Measurements from ENCODE around the gene HORMAD2.

HORMAD2 gene

DNA sequence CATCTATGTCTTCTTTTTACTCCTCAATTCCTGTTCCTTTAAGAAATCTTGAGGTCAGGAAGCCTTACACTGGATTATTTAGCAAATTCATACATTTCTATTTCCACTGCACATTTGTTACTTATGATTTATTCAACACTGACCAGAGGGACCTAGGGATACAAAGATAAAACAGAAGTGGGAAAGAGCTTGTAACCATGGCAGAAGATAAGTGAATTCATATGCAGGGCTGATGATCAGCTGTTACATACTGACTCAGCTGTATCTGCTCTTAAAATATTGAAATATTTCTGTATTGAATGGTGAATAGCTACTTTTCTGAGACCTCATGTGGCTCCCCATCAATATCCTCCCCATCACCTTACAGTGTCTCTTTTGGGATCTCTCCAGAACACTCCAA lies 25.2 kb downstream of the HORMAD2 start:
- CTCF ChIA-PET: interaction anchor here (0.5 to 5.8 kb wide), 7 partner anchors 13 to 285 kb away, joined by 4 to 77 read pairs (median 5); partner anchors contain the start of gene CASTOR1

DNA sequence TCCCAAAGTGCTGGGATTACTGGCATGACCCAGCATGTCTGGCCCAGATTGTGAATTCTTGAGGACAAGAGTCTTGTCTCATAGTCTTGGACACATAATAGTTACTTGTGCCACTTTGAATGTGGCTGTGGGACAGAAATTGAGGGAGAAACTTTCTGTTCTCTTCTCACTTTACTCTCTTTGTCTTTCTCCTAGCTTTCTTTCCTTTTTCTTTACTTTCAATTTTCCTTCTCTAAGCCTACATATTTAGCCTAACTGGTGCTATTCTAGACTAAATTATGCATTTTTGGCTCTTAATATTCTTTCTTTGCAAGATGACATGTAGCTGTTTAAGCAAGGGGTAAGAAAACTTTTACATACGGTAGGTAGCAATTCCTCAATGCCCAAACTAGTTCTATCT lies 33.2 kb downstream of the HORMAD2 start:
- H3K9me3 ChIP-seq (ENCODE audit: control insufficient read depth, insufficient read depth, low read depth, low read length): no peaks in the 10 kb centered on the region
- POLR2A ChIA-PET: no interaction called here
- no peak overlapping the region for H3K4me3 ChIP-seq (ENCODE audit: low read depth, low read length)
- H3K4me1 ChIP-seq (ENCODE audit: control insufficient read depth, insufficient read depth, low read length): no peaks in the 10 kb centered on the region; the same call in 1 of the 2 replicates
- CTCF ChIA-PET: interaction anchor here (0.9 to 1.5 kb wide), 5 partner anchors 22 to 332 kb away, joined by 3 read pairs; no protein-coding TSS in a partner anchor
- no peaks in the 10 kb centered on the region for H3K36me3 ChIP-seq (ENCODE audit: control insufficient read depth in 2 of 2, insufficient read depth in 1 of 2, low read length in 2 of 2)
- H3K27ac ChIP-seq (ENCODE audit: extremely low read depth, low read depth, low read length): no peak overlapping the region
- TF ChIP-seq KLF7 (tag by site-specific recombination; IDR thresholded peaks at IDR 0.05; ENCODE audit: borderline replicate concordance) (no peak), PRDM1 (tag by site-specific recombination; IDR thresholded peaks at IDR 0.05) (peak; percentile 99), ZNF830 (tag by site-specific recombination; IDR thresholded peaks at IDR 0.05; ENCODE audit: low read depth) (no peak), REPIN1 (tag by site-specific recombination; IDR thresholded peaks at IDR 0.05; ENCODE audit: low read depth) (no peak), GLI2 (tag by site-specific recombination; IDR thresholded peaks at IDR 0.05; ENCODE audit: borderline replicate concordance, low read depth) (no peak)
- TF ChIP-seq, protein P1, sequence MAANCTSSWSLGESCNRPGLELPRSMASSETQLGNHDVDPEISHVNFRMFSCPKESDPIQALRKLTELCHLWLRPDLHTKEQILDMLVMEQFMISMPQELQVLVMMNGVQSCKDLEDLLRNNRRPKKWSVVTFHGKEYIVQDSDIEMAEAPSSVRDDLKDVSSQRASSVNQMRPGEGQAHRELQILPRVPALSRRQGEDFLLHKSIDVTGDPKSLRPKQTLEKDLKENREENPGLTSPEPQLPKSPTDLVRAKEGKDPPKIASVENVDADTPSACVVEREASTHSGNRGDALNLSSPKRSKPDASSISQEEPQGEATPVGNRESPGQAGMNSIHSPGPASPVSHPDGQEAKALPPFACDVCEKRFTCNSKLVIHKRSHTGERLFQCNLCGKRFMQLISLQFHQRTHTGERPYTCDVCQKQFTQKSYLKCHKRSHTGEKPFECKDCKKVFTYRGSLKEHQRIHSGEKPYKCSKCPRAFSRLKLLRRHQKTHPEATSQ (tag by site-specific recombination; IDR thresholded peaks at IDR 0.05): no peak

More for the DNA sequence above, 25.2 kb downstream of the HORMAD2 start:
- POLR2A ChIA-PET: interaction anchor here (1.4 kb wide), 1 partner anchor 148 kb away, joined by 4 read pairs; no protein-coding TSS in a partner anchor
- Histone ChIP-seq H3K27ac (ENCODE audit: extremely low read depth, low read depth, low read length) (no peak overlapping the region), H3K4me3 (ENCODE audit: low read depth, low read length) (no peak overlapping the region), H3K4me1 (ENCODE audit: control insufficient read depth, insufficient read depth, low read length) (no peaks in the 10 kb centered on the region), H3K36me3 (ENCODE audit: control insufficient read depth in 2 of 2, insufficient read depth in 1 of 2, low read length in 2 of 2) (no peaks in the 10 kb centered on the region), H3K9me3 (ENCODE audit: control insufficient read depth, insufficient read depth, low read depth, low read length) (no peaks in the 10 kb centered on the region)
- TF ChIP-seq HOXA7 (CRISPR knock-in tag; IDR thresholded peaks at IDR 0.05; ENCODE audit: borderline replicate concordance) (no peak), ZNF404 (tag by site-specific recombination; IDR thresholded peaks at IDR 0.05) (no peak), SP2 (tag by site-specific recombination; IDR thresholded peaks at IDR 0.05) (no peak), ZNF121 (tag by site-specific recombination; IDR thresholded peaks at IDR 0.05) (no peak), ZSCAN23 (tag by site-specific recombination; IDR thresholded peaks at IDR 0.05) (no peak), ZNF350 (tag by site-specific recombination; IDR thresholded peaks at IDR 0.05) (no peak), ZNF624 (tag by site-specific recombination; IDR thresholded peaks at IDR 0.05) (no peak), ZNF792 (tag by site-specific recombination; IDR thresholded peaks at IDR 0.05) (no peak), HOXC10 (CRISPR knock-in tag; IDR thresholded peaks at IDR 0.05) (no peak), ZNF664 (tag by site-specific recombination; IDR thresholded peaks at IDR 0.05) (no peak), EGR2 (tag by site-specific recombination; IDR thresholded peaks at IDR 0.05; ENCODE audit: low read depth) (no peak), ZNF175 (tag by site-specific recombination; IDR thresholded peaks at IDR 0.05) (no peak), GLIS2 (tag by site-specific recombination; IDR thresholded peaks at IDR 0.05) (no peak), ZNF555 (tag by site-specific recombination; conservative IDR thresholded peaks at IDR 0.05) (no peak), ZNF830 (tag by site-specific recombination; IDR thresholded peaks at IDR 0.05; ENCODE audit: low read depth) (no peak), KLF16 (tag by site-specific recombination; IDR thresholded peaks at IDR 0.05) (no peak)
- TF ChIP-seq, protein P2, sequence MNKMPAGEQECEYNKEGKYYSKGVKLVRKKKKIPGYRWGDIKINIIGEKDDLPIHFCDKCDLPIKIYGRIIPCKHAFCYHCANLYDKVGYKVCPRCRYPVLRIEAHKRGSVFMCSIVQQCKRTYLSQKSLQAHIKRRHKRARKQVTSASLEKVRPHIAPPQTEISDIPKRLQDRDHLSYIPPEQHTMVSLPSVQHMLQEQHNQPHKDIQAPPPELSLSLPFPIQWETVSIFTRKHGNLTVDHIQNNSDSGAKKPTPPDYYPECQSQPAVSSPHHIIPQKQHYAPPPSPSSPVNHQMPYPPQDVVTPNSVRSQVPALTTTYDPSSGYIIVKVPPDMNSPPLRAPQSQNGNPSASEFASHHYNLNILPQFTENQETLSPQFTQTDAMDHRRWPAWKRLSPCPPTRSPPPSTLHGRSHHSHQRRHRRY (tag by site-specific recombination; IDR thresholded peaks at IDR 0.05): no peak
- TF ChIP-seq, protein P3, sequence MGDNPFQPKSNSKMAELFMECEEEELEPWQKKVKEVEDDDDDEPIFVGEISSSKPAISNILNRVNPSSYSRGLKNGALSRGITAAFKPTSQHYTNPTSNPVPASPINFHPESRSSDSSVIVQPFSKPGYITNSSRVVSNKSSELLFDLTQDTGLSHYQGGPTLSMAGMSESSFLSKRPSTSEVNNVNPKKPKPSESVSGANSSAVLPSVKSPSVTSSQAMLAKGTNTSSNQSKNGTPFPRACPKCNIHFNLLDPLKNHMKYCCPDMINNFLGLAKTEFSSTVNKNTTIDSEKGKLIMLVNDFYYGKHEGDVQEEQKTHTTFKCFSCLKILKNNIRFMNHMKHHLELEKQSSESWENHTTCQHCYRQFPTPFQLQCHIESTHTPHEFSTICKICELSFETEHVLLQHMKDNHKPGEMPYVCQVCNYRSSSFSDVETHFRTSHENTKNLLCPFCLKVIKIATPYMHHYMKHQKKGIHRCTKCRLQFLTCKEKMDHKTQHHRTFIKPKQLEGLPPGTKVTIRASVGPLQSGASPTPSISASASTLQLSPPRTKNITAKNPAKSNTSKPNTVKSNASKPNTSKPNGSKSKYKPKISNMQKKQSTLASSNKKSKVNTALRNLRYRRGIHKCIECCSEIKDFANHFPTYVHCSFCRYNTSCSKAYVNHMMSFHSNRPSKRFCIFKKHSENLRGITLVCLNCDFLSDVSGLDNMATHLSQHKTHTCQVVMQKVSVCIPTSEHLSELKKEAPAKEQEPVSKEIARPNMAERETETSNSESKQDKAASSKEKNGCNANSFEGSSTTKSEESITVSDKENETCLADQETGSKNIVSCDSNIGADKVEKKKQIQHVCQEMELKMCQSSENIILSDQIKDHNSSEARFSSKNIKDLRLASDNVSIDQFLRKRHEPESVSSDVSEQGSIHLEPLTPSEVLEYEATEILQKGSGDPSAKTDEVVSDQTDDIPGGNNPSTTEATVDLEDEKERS (tag by site-specific recombination; IDR thresholded peaks at IDR 0.05): no peak
- TF ChIP-seq, protein P4, sequence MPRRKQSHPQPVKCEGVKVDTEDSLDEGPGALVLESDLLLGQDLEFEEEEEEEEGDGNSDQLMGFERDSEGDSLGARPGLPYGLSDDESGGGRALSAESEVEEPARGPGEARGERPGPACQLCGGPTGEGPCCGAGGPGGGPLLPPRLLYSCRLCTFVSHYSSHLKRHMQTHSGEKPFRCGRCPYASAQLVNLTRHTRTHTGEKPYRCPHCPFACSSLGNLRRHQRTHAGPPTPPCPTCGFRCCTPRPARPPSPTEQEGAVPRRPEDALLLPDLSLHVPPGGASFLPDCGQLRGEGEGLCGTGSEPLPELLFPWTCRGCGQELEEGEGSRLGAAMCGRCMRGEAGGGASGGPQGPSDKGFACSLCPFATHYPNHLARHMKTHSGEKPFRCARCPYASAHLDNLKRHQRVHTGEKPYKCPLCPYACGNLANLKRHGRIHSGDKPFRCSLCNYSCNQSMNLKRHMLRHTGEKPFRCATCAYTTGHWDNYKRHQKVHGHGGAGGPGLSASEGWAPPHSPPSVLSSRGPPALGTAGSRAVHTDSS (tag by site-specific recombination; IDR thresholded peaks at IDR 0.05): no peak
- TF ChIP-seq, protein P5, sequence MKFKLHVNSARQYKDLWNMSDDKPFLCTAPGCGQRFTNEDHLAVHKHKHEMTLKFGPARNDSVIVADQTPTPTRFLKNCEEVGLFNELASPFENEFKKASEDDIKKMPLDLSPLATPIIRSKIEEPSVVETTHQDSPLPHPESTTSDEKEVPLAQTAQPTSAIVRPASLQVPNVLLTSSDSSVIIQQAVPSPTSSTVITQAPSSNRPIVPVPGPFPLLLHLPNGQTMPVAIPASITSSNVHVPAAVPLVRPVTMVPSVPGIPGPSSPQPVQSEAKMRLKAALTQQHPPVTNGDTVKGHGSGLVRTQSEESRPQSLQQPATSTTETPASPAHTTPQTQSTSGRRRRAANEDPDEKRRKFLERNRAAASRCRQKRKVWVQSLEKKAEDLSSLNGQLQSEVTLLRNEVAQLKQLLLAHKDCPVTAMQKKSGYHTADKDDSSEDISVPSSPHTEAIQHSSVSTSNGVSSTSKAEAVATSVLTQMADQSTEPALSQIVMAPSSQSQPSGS (tag by site-specific recombination; IDR thresholded peaks at IDR 0.05; ENCODE audit: low read depth): no peak
